Amniotic stem cell (primary cell): Measurements from ENCODE around the gene GNG5.
"Not testable (repeated sequence)": the region's sequence is repeated elsewhere in the genome, so short reads cannot be mapped to it uniquely, and the experiment has no call there.

Source experiments
- DNase-seq: peaks from one replicate; lab custom pipeline; 2025; lab: John Stamatoyannopoulos, UW

The GNG5 gene

DNA sequence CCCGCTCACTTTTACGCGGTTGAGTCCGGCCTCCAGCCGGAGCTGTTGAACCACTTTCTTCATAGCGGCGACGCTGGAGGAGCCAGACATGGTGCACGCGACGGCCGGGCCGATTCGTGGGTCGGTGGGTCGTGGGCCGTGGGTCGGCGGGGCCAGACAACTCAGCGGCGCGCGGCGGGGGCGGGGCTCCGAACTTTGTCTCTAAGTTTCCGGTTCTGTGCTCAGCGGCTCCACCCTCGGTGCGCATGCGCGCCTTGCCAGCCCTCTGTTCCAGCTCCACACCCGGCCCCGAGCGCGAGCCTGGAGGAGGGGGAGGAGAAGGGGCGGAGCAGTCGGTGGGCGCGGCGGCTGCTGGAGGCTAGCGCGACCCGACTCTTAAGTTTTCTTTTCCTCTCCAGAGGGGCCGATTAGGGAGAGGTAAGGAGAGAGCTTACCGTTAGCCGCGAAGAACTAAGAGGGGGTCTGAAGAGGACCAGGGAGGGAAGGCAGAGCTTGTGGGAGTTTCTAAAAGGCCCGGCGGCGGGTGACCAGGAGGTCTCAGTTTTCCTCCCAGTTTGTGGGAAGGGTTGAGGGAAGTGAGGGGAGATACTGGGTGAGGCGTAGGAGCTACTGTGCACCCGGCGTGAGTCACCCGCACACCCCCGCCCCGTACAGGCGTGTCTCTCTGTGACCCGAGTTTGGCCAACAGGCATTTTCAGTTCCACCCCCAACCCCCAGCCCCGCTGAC, at the start of gene GNG5, which contains the start of gene SPATA1:
Gene GNG5, minus strand, starts transcription at position 580 of the 727 bp plus-strand sequence. Its CDS starts 490 bp downstream, at position 90.
Gene SPATA1, plus strand, starts transcription at position 385 of the 727 bp plus-strand sequence. CDS start 9,974 bp downstream, outside the sequence.
- DNase-seq = peak; percentile 92

DNA sequence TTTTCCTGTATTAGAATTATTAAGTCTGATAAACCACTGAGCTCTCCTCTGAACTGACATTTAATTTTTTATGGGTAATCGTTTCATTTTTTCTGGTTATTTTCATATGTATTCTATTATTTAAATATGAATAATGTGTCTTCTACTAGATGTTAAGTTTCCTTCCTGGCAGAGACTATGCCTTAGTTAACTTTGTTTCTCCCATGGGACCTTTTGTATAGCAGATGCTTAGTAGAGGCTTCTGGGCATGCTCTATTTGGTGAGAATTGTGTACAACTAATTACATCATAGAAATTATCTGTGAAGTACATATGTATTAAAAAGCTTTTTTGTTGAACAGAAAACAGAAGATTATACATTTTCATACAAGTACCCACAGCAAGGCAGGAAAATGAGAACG, 44.4 kb upstream of the GNG5 start:
- no peak for DNase-seq

DNA sequence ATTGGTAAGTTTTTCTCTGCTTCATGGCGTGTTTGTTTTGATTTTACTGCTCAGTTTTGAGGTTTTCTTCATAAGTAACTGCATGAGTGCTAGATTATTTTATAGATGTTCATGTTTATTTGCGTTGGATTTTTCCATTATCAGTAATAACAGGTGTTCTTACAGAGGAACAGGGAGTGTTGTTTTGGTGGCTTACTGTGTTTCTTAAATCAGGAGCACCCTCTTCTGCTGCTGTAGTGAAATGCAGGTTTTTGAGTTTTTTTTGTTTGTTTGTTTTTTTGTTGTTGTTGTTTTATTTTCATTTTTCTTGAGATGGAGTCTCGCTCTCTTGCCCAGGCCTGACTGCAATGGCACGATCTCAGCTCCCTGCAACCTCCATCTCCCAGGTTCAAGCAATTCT, 35.3 kb upstream of the GNG5 start:
- DNase-seq = no peak

DNA sequence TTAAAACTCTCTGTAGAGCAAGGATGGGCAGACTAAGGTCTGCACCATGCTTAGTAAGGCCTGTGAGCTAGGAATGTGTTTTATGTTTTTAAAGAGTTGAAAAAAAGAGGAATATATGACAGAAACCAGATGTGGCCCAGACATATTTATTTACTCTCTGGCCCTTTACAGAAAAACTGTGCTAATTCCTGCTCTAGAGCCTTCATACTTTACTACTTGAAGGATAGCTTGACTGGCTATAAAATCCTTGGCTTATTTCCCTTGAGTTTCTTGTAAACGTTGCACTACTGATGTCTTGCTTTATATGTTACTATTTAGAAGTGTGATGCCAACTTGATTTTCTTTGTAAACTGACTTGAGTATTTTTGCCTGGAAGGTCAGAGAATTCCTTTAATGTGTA, 34.4 kb upstream of the GNG5 start:
- no peak for DNase-seq

DNA sequence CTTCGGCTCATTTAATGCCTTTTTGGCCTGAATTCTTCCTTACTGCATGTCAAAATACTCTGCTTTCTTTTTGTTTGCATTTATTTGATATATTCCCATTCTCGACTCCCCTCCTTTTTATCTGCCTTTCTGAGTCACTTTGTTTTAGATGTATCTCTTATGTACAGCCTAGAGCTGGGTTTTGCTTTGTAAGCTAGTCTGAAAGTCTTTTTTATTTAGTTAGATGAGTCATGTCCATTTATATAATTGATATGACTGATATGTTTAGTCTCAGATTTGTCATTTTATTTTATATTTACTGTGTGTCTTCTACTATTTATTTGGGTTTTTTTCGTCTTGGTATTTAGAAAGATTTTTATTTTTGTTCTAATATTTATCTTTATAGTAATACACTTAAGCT, 33.6 kb upstream of the GNG5 start:
- no peak for DNase-seq

DNA sequence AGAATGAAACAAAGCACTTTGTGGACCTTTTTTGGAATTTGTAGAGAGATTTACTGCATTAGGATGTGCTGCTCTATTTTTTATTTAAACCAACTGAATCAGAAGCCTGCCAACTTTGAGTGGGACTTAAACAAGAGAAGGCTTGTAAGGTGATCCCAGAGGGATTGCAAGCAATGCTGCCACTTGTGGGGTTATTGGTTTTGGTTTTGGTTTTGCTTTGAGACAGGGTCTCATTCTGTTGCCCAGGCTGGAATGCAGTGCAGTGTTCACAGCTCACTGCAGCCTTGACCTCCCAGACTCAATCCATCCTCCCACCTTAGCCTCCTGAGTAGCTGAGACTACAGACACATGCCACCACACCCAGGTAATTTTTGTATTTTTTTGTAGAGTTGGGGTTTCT, 32.2 kb upstream of the GNG5 start:
- DNase-seq = no peak

DNA sequence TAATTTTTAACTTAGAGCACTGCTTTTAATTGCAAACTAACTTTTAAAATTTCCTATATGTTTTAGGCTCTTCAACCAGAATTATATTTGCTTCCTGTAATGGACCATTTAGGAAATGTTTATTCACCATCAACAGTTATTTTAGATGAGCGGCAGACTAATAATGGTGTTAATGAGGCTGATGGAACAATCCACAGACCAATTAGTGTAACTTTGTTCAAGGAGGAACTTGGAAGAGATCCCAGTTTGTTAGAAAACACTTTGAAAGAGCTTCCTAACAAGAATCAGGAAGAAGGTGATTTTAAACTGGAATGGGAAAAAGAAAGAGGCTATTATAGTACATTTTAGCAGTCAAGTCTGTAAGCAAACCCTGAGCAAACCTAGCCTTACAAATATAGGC, 19.4 kb upstream of the GNG5 start:
- no peak for DNase-seq

DNA sequence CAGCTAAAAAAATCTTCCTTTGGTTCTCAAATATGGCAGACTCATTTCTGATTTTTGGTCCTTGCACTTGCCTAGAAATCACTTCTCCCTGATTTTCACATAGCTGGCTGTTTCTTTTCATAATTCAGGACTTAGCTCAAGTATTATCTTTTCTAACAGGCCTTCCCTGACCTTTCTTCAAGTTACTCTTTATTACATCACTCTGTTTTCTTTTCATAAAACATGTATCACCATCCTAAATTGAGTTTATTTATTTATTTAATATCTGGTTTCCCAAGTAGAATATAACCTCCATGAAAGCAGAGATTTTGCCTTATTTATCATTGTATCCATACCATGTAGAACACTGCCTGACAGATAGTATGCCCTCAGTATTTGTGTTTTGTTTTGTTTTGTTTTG, 18.2 kb upstream of the GNG5 start:
- no peak for DNase-seq

DNA sequence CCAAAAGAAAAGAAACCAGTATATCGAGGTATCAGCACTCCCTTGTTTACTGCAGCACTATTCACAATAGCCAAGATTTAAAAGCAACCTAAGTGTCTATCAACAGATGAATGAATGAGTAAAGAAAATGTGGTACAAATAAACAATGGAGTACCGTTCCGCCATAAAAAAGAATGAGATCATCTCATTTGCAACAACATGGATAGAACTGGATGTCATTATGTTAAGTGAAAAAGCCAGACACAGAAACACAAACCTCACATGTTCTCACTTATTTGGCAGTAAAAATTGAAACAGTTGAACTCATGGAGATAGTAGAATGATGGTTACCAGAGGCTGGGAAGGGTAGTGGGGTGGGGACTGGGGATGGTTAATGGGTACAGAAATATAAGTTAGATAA, 4.3 kb upstream of the GNG5 start:
- no peak for DNase-seq

DNA sequence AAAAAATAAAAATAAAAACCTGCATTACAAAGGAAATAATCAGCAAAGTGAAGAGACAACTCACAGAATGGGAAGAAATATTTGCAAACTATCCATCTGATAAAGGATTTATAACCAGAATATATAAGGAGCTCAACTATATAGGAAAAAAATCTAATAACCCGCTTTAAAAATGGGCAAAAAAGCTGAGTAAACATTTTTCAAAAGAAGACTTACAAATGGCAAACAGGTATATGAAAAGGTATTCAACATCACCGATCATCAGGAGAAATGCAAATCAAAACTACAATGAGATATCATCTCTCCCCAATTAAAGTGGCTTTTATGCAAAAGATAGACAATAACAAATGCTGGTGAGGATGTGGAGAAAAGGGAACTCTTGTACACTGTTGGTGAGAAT, 3.8 kb upstream of the GNG5 start:
- no peak for DNase-seq

DNA sequence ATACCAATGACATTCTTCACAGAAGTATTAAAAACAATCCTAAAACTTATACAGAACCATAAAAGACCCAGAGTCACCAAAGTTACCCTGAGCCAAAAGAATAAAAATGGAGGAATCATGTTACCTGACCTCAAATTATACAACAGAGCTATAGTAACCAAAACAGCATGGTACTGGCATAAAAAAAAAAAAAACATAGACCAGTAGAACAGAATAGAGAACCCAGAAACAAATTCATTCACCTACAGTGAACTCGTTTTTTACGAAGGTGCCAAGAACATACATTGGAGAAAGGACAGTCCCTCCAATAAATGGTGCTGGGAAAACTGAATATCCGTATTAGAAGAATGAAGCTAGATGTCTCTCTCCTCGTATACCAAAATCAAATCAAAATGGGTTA, 2.6 kb upstream of the GNG5 start:
- no peak for DNase-seq

DNA sequence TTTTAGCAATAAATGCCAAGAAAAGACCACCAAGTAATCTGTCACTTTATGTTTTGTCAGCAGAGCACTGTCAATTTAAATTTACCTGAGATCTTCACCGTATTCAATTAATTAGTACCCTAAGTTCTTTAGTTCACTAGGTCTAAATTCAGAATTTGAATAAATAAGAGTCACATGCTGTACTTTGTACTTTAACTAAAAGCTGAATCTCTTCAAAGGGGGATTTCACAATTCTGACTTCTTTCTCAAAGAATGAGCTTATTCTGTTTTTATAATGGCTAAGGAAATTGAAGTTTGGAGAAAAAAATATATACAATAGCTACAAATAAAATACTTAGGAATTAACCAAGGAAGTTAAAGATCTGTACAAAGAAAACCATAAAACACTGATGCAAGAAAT, 2.1 kb upstream of the GNG5 start:
- no peak for DNase-seq

DNA sequence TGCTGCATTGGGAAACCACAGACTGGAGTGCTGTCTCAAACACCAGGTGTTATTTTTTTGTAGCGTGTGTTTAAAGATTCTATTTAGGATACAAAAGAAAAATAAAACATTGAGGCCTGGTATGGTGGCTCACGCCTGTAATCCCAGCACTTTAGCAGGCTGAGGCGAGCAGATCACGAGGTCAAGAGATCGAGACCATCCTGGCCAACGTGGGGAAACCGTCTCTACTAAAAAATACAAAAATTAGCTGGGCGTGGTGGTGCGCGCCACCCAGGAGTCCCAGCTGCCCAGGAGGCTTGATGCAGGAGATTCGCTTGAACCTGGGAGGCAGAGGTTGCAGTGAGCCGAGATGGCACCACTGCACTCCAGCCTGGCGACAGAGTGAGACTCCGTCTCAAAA, 1.5 kb upstream of the GNG5 start:
- DNase-seq = not testable (repeated sequence)

DNA sequence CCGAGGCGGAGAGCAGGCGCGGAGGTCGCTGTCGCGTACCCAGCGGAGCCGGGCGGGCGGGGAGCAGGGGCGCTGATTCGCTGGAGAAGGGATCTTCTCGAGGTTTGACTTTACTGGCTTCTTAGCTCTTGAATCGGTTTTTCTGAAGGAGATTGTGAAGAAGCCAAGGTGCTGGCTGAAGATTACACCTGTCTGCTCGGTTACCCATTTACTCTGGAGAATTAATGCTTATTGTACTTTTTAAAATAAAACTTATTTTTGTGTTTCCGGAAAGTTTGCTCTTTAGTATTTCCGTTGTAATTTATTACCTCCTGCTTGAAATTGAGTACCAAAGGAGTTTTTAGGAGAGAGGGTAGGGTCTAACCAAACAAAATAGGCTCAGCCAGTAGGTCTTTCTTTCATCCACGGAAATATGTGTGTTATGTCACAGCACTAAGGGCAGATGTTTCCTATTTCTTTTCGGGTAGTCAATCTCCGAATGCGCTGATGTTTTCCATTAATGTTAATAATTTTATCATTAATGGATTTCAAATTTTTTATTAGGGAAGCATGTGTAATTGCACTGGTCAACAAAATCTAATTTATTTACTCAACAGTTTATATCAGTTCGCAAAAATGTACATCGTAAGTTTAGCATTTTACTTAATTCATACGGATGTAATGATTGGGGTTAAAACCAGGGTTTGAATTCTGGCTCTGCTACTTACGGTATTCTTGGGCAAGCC, 510 bp upstream of the GNG5 start:
- DNase-seq = no peak

DNA sequence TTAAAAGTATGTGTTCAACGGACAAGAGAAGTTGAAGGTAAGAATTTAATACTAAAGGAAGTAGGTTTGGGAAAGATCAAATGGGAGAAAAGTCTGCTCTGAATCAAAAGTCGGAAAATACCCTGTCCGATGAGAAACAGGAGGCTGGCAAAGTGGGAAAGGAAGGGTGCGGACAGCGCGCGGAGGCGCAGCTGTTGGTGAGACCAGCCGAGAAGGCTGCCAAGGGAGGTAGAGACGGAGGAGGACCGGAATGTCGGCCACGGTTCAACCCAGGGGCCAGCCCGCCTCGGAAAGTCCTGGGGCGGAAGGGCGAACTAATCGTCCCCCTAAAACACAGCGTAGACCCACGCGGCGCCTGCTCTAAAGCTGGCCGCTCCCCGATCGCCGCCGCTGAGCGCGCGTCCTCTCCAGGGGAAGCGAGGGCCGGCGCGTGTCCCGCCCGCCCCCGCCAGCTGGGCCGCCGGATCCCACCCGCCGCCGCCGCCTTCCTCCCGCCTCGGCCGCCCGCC, 834 bp downstream of the GNG5 start:
- peak; percentile 69 for DNase-seq

DNA sequence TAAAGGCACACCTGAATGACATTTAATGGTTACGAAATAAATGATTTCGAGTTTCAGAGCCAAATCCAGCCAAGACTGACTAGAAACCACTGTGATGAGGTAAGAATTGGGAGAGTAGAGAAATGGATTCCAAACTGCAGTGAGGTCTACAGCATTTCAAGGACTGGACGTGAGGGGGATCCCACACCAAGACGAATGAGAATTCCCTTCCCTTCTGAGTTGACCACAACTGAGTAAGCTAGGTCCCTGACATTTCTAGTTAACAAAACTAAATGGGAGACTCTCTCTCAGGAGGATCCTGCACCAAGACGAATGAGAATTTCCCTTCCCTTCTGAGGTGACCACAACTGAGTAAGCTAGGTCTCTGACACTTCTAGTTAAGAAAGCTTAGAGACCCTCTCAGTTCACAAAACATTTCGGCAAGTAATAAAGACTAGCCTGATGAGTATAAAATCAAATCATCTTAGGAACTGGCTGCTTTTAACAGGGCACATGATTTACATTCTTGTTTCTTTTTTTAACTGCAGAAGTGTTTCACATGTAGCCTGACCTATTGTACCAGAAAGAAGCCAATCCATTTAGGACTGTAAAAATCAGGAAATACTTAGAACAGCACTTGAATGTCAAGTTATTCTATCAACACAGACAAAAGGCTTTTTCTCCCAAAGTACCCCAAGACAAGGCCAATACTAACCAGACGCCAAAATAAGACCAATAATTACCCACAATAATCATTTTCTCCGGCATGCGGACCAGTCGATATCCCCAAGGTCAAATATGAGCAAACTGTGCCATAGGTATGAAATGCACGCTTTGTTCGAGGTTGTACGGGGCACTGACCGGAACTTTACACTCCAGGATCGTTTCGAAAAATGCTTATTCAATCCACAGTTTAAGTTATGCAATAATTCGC, 1.5 kb downstream of the GNG5 start:
- DNase-seq = peak; percentile 12

DNA sequence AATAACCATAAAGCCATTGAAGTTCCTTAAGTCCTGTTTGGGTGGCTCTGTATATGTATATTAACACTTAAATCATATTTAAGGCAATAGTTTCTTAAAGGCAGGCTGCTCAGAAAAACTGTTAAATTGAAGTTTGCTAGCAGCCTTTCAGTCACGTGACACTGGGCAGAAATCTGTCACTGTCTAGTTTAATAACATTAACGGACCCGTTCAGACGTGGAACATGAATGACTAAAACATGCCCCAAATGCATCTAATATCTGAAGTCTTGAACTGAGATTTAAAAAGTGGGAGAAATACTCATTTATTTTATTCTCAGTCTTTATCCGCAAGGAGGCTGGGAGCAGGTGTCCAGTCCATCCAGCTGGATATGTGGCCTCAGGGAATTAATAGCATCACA, 3.5 kb downstream of the GNG5 start:
- DNase-seq = no peak

DNA sequence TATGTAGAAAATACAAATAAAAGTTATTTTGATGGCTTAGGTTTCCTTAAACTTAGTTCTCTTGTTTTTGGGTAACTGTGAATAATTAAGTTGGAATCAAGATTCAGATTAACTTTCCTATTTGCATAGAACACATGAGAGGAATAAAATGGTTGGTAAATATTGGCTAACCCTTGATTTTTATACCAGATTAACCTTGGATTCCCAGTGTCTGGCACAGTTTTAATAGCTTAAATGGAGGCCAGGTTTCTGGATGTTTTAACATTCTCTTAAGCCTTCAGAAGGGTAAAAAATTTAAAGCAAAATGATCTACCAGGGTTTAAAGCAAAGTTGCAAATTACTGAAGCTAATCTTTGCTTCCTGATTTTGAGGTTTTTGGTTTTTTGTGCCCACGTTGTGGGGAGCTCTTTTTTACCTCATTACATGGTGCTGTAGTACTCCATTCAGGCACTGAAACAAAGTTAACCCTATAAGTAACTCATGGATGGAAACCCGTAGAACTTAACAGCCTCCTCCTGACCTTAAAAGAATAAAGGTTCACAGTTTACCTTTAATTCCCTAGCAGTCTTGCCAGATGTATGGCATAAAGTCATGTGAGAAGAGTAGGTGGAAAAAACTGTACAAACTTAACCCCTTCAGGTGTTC, 8.6 kb downstream of the GNG5 start:
- DNase-seq = no peak

DNA sequence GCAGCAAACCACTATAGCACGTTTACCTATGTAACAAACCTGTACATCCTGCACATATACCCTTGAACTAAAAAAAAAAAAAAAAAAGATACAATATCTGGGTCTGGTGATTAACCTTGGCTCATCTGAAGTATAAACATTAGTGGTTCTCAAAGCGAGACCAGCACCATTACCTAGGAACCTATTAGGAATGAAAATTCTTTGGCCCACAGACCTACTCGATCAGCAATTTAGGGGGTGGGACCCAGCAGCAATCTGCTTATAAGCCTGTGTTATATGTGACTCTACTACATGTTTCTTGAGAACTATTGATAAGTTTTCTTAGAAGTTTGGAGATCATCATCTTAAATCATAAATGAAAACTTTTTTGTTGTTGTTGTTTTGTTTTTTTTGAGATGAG, 9.9 kb downstream of the GNG5 start:
- DNase-seq = no peak

DNA sequence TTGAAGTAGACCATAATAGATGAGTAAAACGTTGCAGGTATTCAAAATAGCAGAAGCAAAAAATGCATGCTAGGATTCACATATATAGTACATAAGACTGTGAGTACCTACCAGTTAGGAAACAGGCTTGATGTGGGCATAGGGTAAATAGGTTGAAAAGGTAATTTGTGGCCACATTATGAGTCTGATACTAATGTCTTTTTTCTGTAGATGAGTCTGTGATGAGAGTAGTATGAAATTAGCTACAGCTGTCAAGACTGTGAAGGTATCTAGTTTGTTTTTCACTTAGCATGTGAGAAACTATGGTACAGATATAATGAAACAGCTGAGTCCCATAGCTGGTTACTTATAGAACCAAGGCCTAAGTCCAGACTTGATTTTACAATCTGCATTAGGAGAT, 12.6 kb downstream of the GNG5 start:
- DNase-seq = no peak

DNA sequence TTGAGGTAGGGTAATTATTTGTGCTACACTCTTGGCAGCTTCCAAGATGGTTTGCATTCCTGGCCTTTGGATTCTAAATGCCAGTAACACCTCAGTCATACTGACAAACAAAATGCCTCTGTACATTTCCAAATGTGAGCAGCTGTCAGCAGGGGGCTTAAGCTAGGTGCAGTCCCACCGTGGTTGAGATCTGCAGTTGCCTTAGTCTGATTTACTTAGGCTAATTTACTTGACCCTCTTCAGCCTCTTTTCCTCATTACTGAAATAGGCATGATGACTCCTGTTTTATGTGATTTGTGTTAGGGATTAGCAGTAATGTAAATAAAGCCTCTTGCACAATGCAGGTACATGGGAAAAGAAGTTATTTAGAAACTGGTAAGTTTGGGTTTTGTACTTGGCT, 13.7 kb downstream of the GNG5 start:
- no peak for DNase-seq

DNA sequence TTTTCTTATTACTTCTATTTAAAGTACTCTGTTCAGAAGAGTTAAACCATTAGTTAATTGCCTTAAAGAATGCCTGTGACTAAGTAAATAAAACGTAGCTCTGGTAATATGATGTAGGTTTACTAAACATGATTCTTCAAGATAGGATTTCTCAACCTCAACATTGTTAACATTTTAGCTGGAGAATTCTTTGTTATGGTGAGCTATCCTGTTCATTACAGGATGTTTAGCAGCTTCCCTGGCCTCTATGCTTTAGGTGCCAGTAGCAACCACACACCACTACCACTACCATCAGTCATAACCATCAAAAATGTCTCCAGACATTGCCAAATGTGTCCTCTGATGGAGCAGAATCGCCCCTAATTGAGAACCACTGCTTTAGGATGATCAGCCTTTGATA, 16.6 kb downstream of the GNG5 start:
- no peak for DNase-seq
